Astrocyte of the cerebellum (primary cell): ENCODE data around the gene SLC25A25.

ENCODE experiments used
- DNase-seq: peaks from one replicate; pipeline ENCODE4 v3.0.0-alpha.2; 2011; ENCODE audit warnings: low read depth
- H3K4me3 ChIP-seq: 2 replicates; pipeline ENCODE4 v1.5.1; 2011; ENCODE audit warnings: mild to moderate bottlenecking, low read depth, low read length, moderate library complexity
- CTCF ChIP-seq: IDR thresholded peaks from 2 replicates; pipeline ENCODE4 v1.5.1; 2012; ENCODE audit warnings: low read length, low read depth, moderate library complexity, mild to moderate bottlenecking; ENCODE audit errors: missing control alignments
- in situ Hi-C: cut with HindIII; loops from 2 replicates; pipeline ENCODE4 v1.10.0; 2017; ENCODE audit warnings: low sequenced_read_pairs

Gene SLC25A25

DNA sequence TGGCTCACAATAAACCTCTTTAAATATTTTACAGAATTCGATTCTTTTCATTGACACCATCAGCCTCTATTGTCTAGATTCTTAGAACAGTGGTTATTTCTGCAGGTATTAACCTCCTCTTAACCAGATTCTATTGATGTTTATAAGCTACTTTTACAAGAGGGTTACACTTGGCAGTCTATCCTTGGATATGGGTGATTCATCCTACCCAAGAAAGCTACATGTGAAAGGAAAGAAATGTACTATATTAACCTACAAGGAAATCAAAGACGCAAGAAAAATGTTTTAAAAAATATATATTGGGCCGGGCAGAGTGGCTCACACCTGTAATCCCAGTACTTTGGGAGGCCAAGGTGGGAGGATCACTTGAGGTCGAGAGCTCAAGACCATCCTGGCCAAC lies 16.7 kb downstream of the SLC25A25 start:
- no peak for DNase-seq
- H3K4me3 ChIP-seq: no peak overlapping the region
- TF ChIP-seq CTCF: no peak
- in situ Hi-C loops: no loop called here

- TF ChIP-seq CTCF: no peak
- in situ Hi-C loops: no loop called here
- DNase-seq: no peak
- H3K4me3 ChIP-seq: no peak overlapping the region
Measured at GRCh38 chr9:128085943-128086342, 17.9 kb downstream of the SLC25A25 start.

- H3K4me3 ChIP-seq: no peak overlapping the region
- no peak for DNase-seq
- in situ Hi-C loops: no loop called here
- no peak for TF ChIP-seq CTCF
Measured at GRCh38 chr9:128087262-128087661, 19.2 kb downstream of the SLC25A25 start.

DNA sequence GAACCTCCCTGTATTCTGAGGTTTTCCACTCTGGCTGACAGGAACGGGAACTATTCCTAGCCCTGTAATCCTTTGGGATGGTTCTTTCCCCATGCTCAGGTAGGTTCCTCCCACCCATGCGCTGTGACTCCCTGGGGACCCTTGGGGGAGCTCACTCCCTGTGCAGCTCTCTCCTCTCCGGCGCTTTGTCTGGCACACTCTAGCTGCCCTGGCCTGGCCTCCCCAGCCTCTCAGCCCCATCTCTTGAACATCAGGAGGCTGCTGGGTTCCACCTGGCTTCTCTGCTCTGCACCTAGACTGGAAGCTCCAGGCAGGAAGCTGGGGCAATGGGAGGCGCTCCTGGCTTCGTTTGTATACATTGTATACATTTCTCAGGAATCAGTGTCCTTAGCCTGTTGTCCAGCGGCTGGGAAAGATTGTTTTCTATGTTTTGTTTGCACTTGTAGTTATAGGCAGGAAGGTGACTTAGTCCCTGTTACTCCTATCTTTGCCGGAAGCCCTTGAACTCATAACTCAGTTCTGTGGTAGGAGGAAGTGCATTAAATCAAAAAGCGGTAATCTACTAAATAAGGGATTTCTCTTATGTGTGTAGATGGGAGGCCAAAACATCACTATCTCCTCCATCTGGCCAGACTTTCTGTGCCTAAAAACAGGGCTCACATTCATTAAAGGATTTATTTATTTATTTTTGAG lies 20.4 kb downstream of the SLC25A25 start:
- DNase-seq: no peak
- H3K4me3 ChIP-seq: no peak overlapping the region
- in situ Hi-C loops: no loop called here
- TF ChIP-seq CTCF: no peak

GRCh38 chr9:128089299-128089698 lies 21.3 kb downstream of the SLC25A25 start:
- in situ Hi-C loops: no loop called here
- no peak overlapping the region for H3K4me3 ChIP-seq
- no peak for TF ChIP-seq CTCF
- no peak for DNase-seq

DNA sequence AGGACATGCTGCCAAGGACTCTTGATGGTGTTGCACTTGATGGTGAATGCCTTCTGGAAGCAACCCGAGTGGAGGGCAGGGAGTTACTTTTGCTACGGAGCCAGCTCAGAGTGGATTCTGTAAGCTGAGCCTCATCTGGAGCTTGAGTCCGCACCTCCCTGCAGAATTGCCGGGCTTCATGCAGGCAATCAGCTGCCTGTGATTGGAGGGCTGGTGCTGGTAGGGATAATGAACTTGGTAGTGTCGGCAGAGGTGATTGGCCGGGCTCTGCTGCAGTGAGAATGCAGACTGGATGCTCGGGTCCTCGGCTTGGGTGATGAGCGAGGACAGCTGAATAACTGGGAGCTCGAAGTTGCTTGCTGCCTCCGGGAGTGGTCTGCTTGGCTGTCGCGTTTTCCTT lies 23.1 kb downstream of the SLC25A25 start:
- in situ Hi-C loops: loop anchor here (10.0 kb wide), 1 partner anchor 156 kb away; the partner anchor contains the start of genes DPM2 and PIP5KL1
- TF ChIP-seq CTCF: no peak
- peak overlapping the region; percentile 49 for H3K4me3 ChIP-seq
- DNase-seq: peak; percentile 86
